ENCODE measurements around the gene ZNHIT1.
"Not testable (repeated sequence)": the region's sequence is repeated elsewhere in the genome, so short reads cannot be mapped to it uniquely, and the experiment has no call there.

Gene ZNHIT1

GRCh38 chr7:101189109-101189508 is 28.9 kb upstream of the ZNHIT1 start:
- DNase-seq, result no peak

DNA sequence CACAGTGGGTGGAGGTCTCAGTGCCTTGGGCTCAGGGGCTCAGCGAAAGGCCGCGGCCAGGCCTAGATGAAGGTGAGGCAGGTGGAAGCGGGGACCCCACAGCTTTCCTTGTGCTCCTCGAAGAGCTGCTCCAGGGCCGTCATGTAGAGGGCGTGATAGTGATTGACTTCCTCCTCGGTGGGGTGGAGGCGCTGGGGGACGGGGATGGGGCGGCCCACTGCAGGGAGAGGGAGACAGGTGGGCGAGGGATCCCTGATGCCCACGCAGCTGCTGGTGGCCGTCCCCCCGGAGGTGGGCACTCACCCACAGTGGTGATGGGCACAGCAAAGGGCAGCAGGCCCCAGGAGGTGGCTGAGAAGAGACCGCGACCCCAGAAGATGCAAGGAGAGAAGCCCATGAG is 22.1 kb upstream of the ZNHIT1 start:
- no peak for DNase-seq

GRCh38 chr7:101197991-101198390 is 20.0 kb upstream of the ZNHIT1 start:
- no peak for DNase-seq

DNA sequence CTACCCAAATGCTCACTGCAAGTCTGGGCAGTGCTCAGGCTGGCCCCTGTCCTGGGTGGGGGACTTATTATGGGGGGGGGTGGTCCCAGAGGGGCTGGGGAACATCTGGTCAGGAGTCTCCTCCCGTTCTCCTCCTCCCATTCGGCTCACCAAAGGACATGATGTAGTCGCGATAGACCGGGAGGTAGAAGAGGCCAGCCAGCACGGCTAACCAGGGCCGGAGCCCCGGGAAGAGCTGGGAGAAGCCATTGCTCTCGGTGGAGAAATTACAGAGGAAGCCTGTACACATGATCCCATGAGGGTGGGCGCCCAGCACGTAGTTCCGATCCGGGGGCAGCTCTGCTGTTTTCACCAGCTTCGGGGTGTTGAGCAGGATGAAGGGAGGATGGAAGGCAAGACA is 19.5 kb upstream of the ZNHIT1 start:
- DNase-seq, result no peak

GRCh38 chr7:101199522-101199921 is 18.4 kb upstream of the ZNHIT1 start:
- DNase-seq, result not testable (repeated sequence)

DNA sequence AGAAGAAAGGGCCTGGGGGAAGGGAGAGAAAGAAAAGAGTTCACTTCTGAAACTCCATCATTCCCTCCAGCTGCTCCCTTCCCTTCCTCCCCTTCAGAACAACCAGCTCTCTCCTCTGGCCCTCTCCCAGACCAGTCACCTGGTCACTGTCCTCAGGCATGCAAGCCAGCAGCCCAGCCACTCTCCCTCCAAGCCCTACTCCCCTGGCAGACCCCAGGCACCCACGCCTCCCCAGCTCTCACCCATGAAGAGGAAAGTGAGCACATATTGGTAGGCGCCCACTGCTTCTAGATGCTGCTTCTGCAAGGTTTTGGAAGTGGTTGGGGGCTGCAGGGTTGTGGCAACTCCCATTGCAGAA is 17.5 kb upstream of the ZNHIT1 start:
- no peak for DNase-seq

DNA sequence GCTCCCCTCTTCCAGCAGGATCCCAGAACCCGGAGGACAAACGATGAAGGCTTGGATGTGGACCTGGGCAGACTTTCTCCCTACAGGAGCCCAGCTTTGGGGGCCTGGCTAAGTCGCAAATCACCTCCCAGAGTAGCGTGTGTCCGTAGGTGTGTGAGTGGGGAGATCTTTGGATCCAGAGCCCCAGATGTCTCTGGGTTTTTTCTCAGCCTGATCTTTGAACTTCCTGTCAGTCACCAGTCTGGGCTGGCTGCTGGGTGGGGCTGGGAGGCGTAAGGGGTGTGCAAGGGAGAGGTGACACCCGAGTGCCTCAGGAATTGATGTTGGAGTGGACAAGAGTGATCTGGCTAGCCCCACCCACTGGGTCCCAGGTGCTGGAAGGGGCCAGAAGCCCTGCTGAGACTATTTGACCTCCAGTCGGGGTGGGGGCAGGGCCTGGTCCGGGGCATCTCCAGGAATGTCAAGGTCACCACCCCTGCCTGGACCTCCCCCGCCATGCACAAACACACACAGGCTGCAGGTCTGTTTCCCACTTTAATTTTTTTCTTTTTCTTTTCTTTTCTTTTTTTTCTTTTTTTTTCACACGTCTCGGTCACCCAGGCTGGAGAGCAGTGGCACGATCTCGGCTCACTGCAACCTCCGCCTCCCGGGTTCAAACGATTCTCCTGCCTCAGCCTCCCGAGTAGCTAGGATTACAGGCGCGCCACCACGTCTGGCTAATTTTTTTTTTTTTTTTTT is 16.9 kb upstream of the ZNHIT1 start, which contains the start of gene MOGAT3:
MOGAT3 (minus strand) TSS at position 175 of the 738 bp plus-strand sequence. CDS start 182 bp downstream, outside the sequence.
- no peak for DNase-seq

- no peak for DNase-seq
Observed at GRCh38 chr7:101201695-101202602, 16.0 kb upstream of the ZNHIT1 start.

DNA sequence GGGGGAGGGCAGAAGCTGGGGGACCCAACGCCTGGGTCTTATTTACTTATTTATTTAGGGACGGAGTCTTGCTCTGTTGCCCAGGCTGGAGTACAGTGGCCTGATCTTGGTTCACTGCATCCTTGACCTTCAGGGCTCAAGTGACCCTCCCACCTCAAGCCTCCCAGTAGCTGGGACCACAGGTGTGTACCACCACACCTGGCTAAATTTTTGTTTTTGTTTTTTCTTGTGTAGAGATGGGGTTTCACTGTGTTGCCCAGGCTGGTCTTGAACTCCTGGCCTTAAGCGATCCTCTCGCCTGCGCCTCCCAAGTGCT is 15.4 kb upstream of the ZNHIT1 start:
- no peak for DNase-seq

GRCh38 chr7:101203740-101204738 is 13.9 kb upstream of the ZNHIT1 start:
- not testable (repeated sequence) for DNase-seq

DNA sequence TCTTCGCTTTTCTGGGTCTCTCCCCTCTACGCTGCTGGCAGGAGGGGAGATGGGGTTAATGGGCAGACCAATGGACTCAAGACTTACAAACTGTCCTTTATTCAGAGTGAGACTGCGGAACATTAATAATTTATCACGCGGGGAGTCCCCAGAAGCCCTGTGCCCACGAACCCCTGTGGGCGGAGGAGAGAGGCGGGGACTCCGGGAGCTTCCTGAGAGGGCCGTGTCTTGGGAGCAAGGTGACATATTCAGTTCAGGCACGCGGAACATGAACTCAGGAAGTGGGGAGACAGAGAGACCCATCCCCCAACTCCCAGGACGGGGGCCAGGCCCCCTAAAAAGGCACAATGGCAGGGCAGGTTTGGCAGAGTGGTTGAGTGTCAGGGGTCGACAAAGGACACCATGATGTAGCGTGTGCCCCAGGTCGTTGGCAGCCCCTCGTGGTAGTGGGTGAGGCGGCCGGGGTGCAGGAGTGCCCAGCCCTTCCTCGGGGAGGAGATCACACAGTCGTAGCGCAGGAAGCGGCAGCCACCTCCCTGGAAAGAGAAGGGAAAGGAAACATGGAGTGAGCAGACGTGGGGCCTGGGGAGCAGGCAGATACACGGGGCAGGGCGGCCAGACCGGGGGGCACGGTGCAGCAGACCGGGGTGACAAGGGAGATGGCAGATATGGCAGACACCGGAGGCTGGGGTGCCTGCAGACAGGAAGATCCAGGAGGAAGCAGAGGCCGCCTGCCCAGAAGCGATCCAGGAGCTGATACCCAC is 11.9 kb upstream of the ZNHIT1 start:
- DNase-seq, result no peak

DNA sequence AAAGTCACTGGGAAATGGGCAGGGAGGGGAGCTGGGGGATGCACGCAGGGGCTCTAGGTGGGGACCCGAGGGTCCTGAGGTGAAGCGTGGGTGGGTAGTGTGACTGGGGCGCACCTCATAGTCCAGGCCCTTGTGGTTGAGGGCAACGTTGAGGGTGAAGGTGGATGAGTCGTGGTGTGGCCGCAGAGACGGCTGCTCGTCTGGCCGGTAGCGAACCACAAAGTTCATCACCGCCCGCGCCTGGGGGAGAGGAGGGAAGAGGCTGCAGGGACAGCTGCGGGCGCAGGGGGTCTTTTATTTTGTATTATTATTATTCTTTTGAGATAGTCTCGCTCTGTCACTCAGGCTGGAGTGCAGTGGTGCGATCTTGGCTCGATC is 11.3 kb upstream of the ZNHIT1 start:
- DNase-seq, result no peak

- DNase-seq, result no peak
Observed at GRCh38 chr7:101207459-101207858, 10.5 kb upstream of the ZNHIT1 start.

DNA sequence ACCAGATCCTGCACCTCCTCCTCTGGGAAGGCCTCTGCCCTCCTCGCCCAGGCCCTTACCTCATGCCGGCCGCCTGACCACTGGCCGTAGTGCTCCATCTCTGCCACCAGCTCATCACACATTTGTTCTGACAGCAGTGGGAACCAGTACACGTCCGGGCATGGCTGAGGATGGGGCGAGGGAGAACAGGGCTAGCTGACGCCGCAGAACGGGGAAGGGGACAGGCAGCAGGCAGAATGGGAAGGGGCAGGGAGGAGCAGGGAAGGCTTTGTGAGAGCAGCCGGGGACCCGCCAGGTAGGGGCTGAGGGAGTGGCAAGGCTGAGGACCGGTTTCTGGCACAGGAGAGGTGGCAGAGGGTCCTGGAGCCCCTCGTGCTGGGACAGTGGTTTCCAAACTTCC is 9.2 kb upstream of the ZNHIT1 start:
- DNase-seq, result no peak

- DNase-seq, result no peak
Observed at GRCh38 chr7:101210143-101210542, 7.8 kb upstream of the ZNHIT1 start.

DNA sequence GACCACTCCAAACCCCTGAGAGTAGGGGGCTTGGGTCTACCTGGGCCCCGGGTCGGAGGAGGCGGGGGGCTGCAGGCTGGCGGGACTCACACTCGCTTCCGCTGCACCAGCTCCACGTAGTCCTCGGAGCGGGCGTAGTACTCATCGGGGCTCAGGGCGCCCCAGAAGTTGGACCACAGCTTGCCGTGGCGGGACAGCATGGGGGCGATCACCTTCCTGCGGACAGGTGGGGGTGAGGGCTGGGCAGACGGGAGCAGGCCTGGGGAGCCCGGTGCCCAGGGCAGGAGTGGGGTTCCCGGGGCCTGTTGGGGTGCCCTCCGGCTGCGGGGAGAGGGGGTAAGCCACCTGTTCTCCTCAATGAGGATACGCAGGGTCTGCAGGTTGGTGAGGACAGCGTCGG is 6.5 kb upstream of the ZNHIT1 start:
- DNase-seq, result no peak

DNA sequence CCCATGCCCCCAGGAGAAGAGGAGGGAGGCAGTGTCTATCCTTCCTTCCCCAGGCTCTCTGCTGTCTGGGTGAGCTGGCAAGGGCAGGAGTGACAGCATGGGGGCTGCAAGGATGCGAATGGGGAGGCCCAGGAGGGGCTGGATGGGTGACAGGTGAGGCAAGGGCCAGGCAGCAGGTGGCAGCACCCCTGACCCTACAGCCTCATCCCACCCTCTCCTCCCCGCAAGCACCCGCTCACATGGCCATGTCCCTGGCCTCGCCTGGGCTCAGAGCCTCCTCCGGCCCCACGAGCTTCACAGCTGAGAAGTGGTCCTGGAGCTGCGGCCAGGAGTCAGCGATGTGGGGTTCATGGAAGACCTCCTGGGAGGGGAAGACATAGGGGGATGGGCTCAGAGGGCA is 6.0 kb upstream of the ZNHIT1 start:
- DNase-seq, result no peak

DNA sequence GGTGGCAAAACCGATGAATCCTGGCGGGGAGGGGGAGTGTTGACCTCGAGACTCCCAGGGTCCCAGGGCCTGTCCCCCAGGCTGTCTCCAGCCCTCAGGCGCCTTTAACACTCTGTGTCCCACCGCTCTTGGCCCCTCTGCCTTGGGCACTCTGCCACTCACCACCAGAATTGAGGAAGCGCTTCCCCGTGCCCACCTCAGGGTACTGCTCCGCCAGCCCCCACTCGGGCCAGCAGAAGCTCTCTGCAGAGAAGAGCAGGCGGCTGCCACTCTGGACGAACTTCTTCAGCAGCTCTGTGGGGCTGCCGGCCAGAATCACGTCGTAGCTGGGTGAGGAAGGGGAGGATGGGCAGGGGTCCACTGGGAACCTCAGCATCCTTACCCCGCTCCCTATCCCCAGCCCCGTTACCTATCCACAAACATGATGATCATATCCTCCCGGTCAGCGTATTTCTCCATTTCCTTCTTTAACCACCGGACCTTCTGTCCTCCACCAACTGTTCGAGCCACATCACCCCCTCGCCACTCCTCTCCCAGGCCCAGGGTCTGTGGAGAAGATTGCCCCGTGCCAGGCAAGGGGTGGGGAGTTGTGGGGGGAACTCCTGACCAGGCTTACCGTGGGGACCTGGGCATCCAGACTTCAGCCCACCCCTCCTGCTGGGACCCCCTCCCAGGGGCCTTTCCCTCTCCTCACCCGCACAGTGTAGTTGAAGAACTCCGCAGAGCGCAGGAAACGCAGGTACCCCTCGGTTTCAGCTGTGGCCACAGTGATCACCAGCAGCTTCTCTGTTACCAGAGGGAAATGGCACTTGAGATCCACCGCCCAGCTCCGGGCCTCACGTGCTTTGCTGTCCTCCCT is 1.7 kb upstream of the ZNHIT1 start:
- no peak for DNase-seq

GRCh38 chr7:101216860-101217387 is 1.0 kb upstream of the ZNHIT1 start:
- no peak for DNase-seq

GRCh38 chr7:101218236-101219125 is 516 bp downstream of the ZNHIT1 start:
- DNase-seq, result no peak
